WTC11 (cell line): ENCODE results near the gene ZNF486.

Experiments
- ATF2 ChIP-seq: sonication (generic); formaldehyde crosslinking; IDR thresholded peaks from 2 replicates; pipeline ENCODE4 v1.8.1; 2022; ENCODE audit warnings: low read depth, missing genetic modification reagents, borderline replicate concordance
- ATF3 ChIP-seq: sonication (generic); formaldehyde crosslinking; conservative IDR thresholded peaks from 2 replicates; pipeline ENCODE4 v1.8.1; 2022; ENCODE audit warnings: mild to moderate bottlenecking, missing genetic modification reagents
- CTCF ChIP-seq: fragments of 200-600 bp; IDR thresholded peaks from 2 replicates; pipeline ENCODE4 v1.8.0; 2022; ENCODE audit warnings: antibody characterized with exemption
- E2F4 ChIP-seq: sonication (generic); formaldehyde crosslinking; IDR thresholded peaks from 2 replicates; pipeline ENCODE4 v1.8.1; 2022; ENCODE audit warnings: low read depth, mild to moderate bottlenecking, moderate library complexity, missing genetic modification reagents, borderline replicate concordance
- ETV6 ChIP-seq: sonication (generic); formaldehyde crosslinking; IDR thresholded peaks from 2 replicates; pipeline ENCODE4 v1.8.1; 2022; ENCODE audit warnings: mild to moderate bottlenecking, missing genetic modification reagents
- GABPB1 ChIP-seq: sonication (generic); formaldehyde crosslinking; IDR thresholded peaks from 2 replicates; pipeline ENCODE4 v1.8.1; 2023; ENCODE audit warnings: mild to moderate bottlenecking, missing genetic modification reagents
- HMGXB4 ChIP-seq: sonication (generic); formaldehyde crosslinking; IDR thresholded peaks from 2 replicates; pipeline ENCODE4 v1.8.1; 2023; ENCODE audit warnings: mild to moderate bottlenecking, moderate library complexity, missing genetic modification reagents
- MAX ChIP-seq: sonication (generic); formaldehyde crosslinking; IDR thresholded peaks from 2 replicates; pipeline ENCODE4 v1.8.0; 2022; ENCODE audit warnings: mild to moderate bottlenecking, missing genetic modification reagents
- NFYB ChIP-seq: sonication (generic); formaldehyde crosslinking; conservative IDR thresholded peaks from 2 replicates; pipeline ENCODE4 v1.8.0; 2022; ENCODE audit warnings: low read depth, missing genetic modification reagents
- NR3C1 ChIP-seq: sonication (generic); formaldehyde crosslinking; conservative IDR thresholded peaks from 2 replicates; pipeline ENCODE4 v1.8.1; 2023; ENCODE audit warnings: low read depth, mild to moderate bottlenecking, missing genetic modification reagents
- TP53 ChIP-seq: sonication (generic); formaldehyde crosslinking; IDR thresholded peaks from 2 replicates; pipeline ENCODE4 v1.8.1; 2023; ENCODE audit warnings: mild to moderate bottlenecking, missing genetic modification reagents
- USF2 ChIP-seq: sonication (generic); formaldehyde crosslinking; IDR thresholded peaks from 2 replicates; pipeline ENCODE4 v1.8.1; 2023; ENCODE audit warnings: mild to moderate bottlenecking, missing genetic modification reagents, moderate library complexity
- ZBTB43 ChIP-seq: sonication (generic); formaldehyde crosslinking; IDR thresholded peaks from 2 replicates; pipeline ENCODE4 v1.8.1; 2023; ENCODE audit warnings: mild to moderate bottlenecking, missing genetic modification reagents
- ZNF263 ChIP-seq: sonication (generic); formaldehyde crosslinking; IDR thresholded peaks from 2 replicates; pipeline ENCODE4 v1.8.1; 2022; ENCODE audit warnings: low read depth, mild to moderate bottlenecking, moderate library complexity, missing genetic modification reagents

- TF ChIP-seq CTCF (no peak), ATF2 (no peak), NFYB (CRISPR knock-in tag) (peak; percentile 96), ATF3 (CRISPR knock-in tag) (no peak), HMGXB4 (CRISPR knock-in tag) (no peak), TP53 (CRISPR knock-in tag) (no peak), ZNF263 (no peak), ETV6 (no peak), NR3C1 (CRISPR knock-in tag) (no peak), E2F4 (CRISPR knock-in tag) (no peak), ZBTB43 (CRISPR knock-in tag) (no peak), MAX (CRISPR knock-in tag) (peak; percentile 54), USF2 (CRISPR knock-in tag) (peak; percentile 11; the same call in 1 of the 2 replicates), GABPB1 (no peak)
These were observed 71.0 kb downstream of the ZNF486 start for GRCh38 chr19:20237773-20238623.
